ENCODE data around the gene DBH.

The DBH gene

DNA sequence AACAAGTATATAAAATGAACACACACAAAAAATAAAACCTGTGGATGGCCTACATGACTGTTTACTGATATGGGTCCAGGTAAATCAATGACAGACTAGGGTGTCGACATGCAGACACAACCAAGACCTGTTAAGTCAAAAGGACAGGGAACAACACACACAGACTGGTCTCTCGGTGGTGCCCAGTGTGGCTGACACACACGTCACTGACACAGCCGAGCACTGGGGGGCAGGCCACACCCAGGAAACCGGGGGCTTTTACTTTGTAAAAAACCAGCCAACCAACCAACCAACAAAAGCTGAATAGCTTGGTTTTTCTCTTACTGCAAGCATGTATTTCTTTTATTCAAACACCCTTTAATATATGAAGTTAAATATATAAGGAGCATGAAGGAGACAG, 31.9 kb upstream of the DBH start:
- no peak for DNase-seq (ENCODE audit: low spot score)

DNA sequence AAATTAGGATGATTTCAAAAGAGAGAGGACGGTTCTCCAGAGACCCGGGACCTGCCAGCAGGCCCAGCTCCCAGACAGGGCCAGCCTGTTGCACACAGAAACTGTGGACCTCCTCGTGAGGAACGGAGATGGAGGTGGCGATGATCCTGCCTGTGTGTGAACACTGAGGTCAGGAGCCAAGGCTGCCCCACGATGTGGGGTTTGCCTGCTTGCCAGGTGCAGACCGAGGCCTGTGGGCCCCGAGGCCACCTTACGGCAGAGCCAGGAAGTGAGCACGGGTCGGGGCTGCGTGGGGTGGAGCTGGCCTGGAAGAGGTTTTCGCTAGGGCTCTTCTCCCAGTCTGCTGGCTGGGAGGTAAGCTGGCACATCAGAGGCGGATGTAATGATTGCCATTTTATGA, 31.3 kb upstream of the DBH start:
- no peak for DNase-seq (ENCODE audit: low spot score)

DNA sequence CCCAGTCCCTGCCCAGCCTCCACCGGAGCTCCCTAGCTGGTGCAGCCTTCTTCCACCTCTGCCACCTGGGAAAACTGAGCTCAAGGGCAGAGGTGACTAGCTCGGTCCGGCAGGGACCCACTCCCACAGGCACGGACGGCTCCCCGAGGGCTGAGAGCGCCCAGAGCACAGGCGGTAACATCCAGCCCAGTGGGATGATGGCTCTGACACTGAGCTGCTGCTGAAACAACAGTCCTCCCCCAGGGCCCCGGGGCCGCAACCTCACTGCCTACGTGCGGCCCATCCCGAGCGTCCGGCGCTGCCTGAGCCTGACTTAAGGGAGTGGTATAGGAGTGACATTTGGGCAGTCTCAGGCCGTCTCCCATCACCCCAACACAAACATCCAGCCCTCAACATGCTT, 30.7 kb upstream of the DBH start:
- DNase-seq (ENCODE audit: low spot score), result no peak

DNA sequence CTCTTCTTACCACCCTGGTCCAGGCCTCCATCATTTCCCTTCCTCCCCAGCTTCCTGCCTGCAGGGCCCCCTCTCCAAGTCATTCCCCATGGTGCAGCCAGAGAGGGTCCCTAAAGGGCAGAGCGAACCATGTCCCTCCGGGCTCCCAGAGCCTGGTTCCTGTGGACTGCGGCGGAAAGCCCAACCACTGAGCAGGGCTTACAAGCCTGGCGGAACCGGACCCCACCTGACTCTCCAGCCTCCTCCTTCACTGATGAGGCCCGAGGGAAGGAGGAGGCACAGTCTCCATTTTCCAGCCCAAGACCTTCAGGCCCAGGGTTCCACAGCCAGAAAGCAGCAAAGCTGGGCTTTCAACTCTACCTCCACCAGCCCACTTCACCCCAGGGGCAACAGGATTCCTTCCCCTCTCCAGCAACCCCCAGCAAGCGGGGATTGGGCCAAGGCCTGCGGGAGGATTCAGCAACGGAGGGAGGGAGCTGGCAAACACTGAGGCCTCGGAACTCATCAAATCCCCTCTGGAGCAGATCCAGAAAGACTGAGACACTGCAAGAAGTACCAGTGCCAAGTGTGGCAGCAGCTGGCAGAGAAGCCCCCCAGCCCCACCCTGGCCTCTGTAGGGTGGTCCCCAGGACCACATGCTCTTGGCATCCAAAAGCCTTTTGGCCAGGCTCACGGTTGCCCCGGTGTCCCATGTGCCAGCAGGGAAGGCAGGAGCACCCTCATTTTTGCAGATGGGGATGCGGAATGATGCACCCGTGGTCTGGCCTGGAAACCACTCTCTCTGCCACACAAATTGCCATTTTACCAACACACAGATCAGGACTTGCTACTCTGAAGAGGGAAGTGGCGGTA, 30.1 kb upstream of the DBH start:
- no peak for DNase-seq (ENCODE audit: low spot score)

DNA sequence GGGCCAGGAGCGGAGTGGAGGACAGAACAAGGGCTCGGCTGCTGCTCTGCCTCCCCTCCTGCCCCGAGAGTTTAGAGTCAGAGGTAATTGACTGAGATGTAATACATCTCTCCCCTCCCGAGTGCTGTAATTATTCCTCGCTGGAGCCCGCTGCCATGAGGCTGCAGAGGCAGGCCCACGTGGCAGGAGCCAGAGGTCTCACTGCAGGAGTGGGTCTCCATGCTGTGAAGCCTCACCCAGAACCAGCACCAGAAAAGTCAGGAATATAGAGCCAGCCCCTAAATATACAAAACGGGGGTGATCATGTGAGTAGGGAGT, 29.5 kb upstream of the DBH start:
- DNase-seq (ENCODE audit: low spot score), result no peak

DNA sequence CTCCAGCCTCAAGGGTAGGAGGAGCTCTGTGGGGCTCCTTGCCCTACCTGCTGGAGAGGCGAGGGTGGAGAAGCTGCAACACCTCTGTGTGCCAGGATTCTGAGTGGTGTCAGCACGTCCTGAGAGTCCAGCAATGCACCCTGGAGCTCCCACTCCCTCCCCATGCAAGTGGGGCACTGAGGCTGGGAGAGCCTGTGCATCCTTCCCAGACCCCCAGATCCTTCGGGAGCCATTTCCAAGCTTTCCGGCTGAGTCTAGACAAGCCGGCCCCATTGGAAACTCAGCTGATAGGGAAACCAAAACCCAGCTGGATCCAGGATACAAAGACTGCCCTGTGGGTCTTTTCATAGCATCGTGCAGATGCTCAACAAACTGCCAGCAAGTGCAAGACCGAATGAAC, 28.8 kb upstream of the DBH start:
- no peak for DNase-seq (ENCODE audit: low spot score)

DNA sequence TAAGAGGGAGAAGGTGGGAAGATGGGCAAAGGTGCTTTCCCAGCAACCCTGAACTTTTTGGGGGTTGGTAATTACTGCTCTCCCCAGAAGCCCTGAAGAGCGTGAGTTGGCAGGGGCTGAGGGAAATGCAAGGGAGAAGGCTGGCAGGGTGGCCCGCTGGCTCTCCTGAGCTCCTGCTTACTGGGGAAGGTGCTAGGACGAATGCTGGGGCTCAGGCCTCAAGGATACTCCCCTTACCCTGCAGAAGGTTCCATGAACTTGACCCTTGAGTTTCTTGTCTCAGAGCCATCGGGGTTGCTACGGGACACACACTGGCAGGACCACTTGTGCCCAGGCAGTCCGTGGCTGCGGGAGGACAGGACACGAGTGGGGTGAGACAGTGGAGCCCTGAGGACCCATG, 28.2 kb upstream of the DBH start:
- no peak for DNase-seq (ENCODE audit: low spot score)

DNA sequence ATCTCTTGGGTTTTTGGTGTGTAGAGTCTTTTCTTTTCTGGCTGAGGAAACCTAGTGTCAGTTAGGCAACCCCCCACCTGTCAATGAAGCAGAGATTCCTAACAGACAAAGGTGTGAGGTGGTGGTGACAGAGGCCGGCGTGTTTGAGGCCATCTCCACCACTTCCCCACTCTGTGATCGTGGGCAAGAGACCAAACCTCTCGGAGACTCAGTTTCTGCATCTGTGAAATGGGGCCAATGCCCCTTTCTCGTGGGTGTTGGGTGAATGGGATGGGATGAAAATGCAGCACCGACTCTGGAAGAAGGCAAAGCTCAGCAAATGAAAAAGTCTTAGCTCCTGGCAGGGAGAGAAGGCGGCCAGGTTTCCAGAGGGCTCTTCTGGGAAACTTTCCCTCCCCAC, 27.8 kb upstream of the DBH start:
- DNase-seq (ENCODE audit: low spot score), result no peak

DNA sequence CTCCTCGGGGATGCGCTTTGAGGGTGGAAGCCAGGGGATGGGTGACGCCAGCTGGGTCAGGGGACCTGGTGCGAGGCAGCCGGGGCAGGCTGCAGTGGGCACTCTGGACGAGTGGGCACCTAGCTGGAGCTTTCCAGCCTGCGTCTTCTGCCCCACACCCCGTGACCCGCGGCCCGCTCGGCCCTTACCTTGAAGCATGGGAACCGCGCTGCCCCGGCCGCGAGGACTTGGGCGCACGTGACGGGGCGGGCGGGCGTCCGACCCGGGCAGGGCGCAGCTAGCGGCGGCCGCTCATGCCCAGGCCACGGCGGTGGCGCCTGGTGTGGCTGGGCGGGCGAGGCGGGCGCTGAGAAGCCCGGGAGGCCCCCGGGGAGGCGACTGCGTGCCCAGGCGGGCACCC, 27.3 kb upstream of the DBH start:
- DNase-seq (ENCODE audit: low spot score), result no peak

DNA sequence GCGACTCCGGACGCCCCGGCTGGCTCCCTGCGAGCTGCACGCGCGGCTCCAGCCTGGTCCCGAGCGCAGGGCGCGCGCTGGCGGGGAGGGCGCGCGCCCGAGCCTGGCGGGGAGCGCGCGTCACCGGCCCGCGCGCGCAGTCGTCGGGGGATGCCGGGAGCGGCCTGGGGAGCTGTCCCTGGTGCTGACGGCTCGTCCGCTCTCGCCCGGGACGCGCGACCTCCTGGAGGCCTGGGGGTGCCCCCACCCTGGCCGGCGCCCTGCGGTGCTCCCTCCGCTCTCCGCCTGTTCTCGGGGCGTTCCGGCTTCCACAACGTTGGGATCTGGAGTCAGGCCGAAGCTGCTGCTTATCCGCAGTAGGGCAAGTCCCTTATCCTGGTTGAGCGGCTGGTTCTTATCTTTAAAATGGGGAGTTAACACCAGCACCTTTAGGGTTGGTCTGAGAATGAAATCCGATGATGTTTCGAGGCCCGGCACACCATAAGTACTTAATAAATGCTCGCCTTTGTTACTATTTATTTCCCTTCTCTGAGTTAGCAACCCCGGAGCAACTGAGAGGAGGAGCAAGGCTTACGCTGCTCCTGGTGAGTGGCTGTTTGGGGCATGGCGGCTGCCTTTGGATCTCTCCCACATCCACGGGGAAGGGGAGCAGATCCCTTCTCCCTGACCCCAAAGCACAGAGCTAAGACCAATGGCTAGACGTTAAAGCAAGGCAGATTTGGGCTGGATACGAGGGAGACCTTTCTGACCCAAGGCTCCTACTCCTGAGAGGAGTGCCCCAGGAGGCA, 26.7 kb upstream of the DBH start, which contains the start of gene FAM163B:
Gene FAM163B, minus strand, starts transcription at position 79 of the 788 bp plus-strand sequence. CDS start 29,166 bp downstream, outside the sequence.
- no peak for DNase-seq (ENCODE audit: low spot score)

DNA sequence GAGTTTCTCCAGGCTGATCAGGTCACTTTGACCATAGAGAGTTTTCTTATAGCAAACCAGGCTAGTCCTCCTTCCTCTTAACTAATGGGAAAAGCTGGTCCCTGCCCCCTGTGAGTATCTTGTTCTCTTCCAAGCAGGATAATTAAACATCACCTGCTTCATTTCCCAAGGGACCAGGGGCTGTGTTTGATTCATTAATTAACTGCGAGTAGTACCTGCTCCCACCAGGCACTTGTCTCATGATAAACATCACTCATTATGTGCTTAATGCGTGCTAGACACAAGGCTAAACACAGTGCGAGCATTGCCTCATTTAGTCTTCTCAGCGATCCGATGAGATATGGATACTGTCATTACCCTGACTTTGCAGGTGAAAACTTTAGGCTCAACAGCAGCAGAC, 25.3 kb upstream of the DBH start:
- DNase-seq (ENCODE audit: low spot score), result no peak

DNA sequence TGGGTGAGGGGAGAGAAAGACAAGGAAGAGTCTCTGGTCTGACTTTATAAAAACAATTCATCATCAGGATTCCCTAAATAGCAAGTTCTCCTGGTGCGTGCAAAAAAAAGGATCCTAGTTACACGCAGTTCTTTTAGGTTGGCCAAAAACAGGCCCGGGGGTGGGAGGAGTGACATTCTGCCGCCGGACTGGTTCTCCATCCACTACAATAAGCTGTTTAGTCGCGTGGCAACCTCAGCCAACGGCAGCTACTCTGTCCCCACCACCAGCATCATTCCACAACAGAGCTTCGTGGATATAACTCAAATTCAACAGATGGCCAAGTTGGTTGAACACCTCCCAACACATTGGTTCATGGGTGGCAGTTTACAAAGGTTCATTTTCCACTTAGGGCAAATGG, 24.1 kb upstream of the DBH start:
- DNase-seq (ENCODE audit: low spot score), result no peak

DNA sequence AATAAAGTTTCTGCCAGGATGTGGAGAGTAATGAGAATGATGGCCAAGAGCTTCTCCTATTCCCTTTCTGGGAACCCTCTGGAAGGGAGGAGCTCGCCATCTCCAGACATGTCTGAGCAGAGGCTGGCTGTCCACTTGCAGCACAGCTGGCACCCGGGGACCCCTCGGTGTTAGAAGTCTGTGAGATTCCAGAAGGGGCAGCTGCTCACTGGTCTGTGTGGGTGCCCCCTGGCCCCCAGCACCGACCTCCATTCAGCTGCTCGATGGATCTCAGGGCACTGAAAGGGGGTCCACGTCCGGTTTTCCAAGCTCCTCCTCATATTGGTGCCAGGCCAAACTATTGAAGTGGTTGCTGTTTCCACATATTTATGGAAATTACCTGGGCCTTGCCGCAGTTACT, 23.3 kb upstream of the DBH start:
- no peak for DNase-seq (ENCODE audit: low spot score)

DNA sequence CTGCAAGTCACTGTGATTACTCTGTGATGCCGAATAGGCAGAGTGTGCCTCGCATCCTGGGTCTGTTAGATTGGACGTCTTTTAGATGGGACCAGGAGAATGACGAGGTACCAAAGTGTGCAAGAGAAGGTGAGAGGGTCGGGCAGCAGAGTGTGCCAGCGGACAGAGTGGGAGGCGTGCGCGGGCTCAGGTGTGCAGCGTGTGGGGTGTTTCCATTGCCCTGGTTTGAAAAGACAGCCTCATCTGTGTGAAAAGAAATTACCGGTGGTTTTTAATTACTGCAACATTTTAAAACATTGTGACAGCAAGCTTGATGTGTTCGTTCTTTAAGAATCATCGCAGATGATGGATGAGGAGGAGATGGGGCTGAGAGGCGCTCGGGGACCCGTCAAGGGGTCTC, 22.7 kb upstream of the DBH start:
- no peak for DNase-seq (ENCODE audit: low spot score)

DNA sequence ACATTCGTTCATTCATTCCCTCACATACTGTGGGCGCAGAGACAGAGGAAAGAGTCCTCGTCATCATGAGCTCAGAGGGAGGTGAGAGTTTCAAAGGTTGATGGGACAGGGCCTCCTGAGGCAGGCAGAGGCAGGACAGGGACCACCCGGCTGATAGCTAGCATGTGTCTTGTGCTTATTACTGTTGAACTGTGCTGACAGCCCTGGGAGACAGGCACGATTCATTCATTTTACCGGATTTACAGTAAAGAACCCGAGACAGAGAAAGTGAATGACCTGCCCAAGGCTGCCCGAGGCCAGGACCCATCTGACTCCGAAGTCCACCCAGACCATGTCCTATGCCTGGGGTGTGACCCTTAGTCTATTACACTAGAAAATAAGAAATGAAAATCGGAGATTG, 22.1 kb upstream of the DBH start:
- DNase-seq (ENCODE audit: low spot score), result no peak

DNA sequence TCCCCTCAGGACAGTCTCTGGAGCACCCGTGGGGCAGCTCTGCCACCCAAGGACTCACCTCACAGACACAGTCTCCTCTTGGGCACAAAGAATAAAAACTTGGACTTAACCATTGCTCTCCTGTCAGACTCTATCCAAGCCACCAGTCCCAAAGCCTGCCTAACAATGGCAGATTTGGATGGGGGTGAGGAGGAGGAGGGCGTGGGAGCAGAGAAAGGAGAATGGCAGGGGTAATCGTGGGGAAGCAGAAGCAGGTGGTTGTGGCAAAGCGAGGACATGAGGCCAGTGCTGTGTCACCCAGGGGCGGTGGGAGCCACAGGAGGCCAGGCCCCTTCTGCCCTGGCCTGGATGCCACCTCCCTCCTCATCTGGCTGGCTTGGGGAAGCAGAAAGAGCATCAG, 21.5 kb upstream of the DBH start:
- no peak for DNase-seq (ENCODE audit: low spot score)

DNA sequence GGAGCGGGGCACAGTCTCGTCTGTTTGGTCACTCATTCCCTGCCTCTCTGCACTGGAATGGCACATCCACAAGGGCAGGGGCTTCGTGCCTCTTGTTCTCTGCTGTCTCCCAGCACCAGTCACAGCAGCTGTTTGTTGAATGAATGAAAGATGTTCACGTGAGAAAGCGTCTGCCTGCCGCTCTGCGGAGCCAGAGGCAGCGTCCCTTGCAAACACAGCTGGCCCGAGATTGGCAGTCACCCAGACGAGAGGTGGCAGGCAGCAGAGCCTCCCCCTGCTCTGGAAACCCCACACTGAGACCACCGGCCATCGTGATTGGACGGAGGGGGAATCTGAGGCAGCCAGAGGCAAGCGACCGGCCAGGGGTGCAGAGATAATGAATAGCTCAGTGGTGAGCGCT, 21.0 kb upstream of the DBH start:
- DNase-seq (ENCODE audit: low spot score), result no peak

DNA sequence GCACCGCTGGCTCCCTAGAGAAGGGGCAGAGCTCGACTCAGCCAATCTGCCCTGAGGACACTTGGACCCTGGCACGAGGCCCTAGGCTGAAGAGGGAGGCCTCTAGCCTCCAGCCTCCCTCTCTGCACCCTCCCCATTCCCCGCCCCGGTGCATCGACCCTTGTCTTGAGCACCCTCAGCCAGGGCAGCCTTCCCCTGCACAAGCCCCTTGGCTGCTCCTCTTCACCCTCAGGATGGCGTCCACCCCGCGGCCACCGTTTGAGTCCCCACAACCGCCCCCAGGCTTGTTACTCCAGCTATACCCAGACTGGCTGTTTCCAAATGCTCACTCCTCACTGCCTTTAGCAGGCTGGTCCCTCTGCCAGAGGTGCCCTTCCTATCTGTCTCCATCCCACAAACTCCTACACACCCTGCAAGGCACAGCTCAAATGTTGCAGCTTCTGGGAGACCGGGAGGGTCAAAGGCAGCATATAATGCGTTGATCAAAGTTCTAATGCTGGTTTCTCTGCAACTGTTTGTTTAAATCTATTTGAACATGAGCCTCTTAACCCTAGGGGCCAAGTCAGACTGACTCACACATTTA, 20.5 kb upstream of the DBH start:
- no peak for DNase-seq (ENCODE audit: low spot score)

DNA sequence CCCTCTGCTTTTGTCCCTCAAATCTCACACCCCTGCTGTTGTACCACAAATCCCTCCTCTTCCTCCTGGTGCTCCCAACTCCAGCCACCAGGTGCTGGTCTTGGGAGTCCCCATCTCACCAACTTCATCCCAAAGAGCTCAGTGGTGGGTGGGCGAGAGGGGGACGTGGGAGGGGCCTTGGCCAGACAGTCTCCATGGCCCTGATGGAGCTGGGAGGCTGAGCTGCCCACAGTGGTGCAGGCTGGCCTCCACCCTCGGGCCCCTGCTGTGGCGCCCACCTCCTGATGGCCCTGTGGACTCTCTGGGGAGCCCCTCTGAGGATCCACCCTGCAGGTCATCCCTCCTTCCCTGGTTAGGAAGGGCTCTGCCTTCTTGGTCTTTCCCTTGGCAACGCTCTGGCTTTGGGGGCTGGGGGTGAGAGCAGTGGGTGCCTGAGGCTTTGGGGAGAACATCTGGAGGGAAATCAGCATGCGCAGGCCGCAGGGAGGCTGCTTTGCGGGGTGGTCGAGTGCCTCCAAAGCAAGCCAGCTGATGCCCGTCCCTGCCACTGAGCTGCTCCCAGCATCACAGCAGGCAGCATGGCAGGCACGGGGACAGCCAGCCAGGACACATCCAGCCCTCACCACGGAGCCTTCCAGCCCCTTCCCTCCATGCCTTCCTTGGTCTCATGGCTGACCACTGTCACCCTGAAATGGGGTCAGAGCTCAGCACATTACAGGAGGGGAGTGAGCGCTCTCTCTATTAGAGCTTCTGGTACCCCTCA, 19.3 kb upstream of the DBH start:
- DNase-seq (ENCODE audit: low spot score), result no peak

DNA sequence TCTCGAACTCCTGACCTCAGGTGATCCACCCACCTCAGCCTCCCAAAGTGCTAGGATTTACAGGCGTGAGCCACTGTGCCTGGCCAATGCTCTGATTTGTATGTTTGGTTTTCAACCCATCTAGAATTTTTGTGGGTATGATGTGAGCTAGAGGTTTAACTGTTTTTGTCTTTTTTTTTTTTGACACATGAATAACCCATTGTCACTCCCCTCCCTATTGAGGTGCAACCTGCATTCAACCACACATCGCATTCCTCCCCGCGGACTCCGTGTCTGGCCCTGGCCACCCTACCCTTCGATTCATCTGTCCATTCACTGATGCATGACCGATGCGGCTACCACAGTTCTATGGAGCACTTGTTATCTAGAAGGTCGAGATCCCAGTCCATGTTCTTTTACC, 17.4 kb upstream of the DBH start:
- no peak for DNase-seq (ENCODE audit: low spot score)

DNA sequence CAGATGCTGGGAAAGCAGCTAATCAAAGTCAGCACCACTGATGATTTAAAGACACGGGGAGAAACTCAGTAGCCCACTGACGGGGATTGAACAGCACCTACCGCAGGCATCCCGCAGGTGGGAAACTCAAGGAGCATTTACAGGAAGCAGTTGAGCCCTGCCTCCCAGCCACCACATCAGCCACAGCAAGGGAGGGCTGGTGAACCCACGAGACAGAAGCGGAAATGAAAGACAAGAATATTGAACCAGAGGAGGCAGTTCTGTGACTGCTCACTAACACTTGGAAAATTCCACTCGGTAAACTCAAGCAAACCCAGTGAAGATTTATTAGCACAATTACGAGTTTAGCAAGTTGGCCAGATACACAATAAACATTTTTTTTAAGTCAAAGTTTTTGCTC, 16.4 kb upstream of the DBH start:
- DNase-seq (ENCODE audit: low spot score), result peak; percentile 18

DNA sequence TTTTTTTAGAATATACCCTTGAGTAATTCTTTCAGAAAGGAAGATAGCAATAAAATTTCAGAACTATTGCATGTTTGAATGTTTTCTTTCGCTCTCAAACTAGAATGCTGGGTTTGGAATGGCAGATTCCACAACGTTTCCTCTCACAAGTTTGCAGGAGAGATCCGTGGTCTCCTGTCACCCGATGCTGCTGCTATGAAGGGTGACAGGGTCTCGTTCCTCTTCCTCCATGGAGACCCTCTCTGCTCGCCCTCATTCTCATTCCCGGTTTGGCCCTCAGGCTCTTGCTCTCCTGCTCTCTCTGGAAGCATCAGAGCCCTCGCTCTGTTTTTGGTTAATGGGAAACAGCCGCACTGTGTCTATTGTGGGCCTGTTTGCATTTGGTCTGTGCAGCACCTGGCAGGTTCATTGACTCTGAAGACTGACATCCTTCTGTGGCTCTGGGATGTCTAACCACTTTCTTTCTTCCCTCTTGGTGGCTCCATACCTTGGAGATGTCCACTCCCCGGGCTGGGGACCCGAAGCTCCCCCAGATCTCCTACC, 14.4 kb upstream of the DBH start:
- DNase-seq (ENCODE audit: low spot score), result no peak
